D721Med (cell line): ENCODE measurements around the gene PTPRM.

ENCODE experiments used
- DNase-seq: peaks from one replicate; pipeline ENCODE4 v3.0.0; 2011; ENCODE audit warnings: low spot score; ENCODE audit not compliant: insufficient read length
- FAIRE-seq: peaks from 2 replicates; lab custom pipeline; 2011; peaks lifted over from hg19 to GRCh38; lab: Jason Lieb, UNC
- CTCF ChIP-seq: IDR thresholded peaks from 2 replicates; pipeline ENCODE4 v1.5.1; 2012; ENCODE audit warnings: mild to moderate bottlenecking, control low read depth; ENCODE audit not compliant: insufficient read depth; ENCODE audit errors: missing control alignments

The PTPRM gene

GRCh38 chr18:8307960-8308359, 740.8 kb downstream of the PTPRM start:
- no peak for TF ChIP-seq CTCF
- DNase-seq (no peak), FAIRE-seq (no peak)

GRCh38 chr18:8313043-8313442, 745.9 kb downstream of the PTPRM start:
- no peak for DNase-seq
- no peak for TF ChIP-seq CTCF
- FAIRE-seq: no peak

- DNase-seq (no peak), FAIRE-seq (peak; percentile 58)
Observed at GRCh38 chr18:8314124-8314523, 747.0 kb downstream of the PTPRM start.

GRCh38 chr18:8319798-8320489, 752.8 kb downstream of the PTPRM start:
- no peak for TF ChIP-seq CTCF

More at GRCh38 chr18:8314124-8314523, 747.0 kb downstream of the PTPRM start:
- TF ChIP-seq CTCF: no peak

GRCh38 chr18:8322486-8322885, 755.4 kb downstream of the PTPRM start:
- DNase-seq (no peak), FAIRE-seq (no peak)
- TF ChIP-seq CTCF: no peak

More at GRCh38 chr18:8319798-8320489, 752.8 kb downstream of the PTPRM start:
- DNase-seq: no peak
- no peak for FAIRE-seq

GRCh38 chr18:8324343-8325065, 757.4 kb downstream of the PTPRM start:
- DNase-seq: no peak
- no peak for FAIRE-seq
- no peak for TF ChIP-seq CTCF

- FAIRE-seq: no peak
- no peak for DNase-seq
- no peak for TF ChIP-seq CTCF
Observed at GRCh38 chr18:8326763-8327394, 759.8 kb downstream of the PTPRM start.
